ENCODE measurements around the gene ISM1.

Gene ISM1

GRCh38 chr20:13220904-13221297, at the start of gene ISM1:
Gene ISM1, plus strand, starts transcription at chr20:13221274. Its CDS starts 503 bp downstream, at chr20:13221777.
- no peak for DNase-seq

- DNase-seq = no peak
Observed at GRCh38 chr20:13173201-13173600, 47.9 kb upstream of the ISM1 start.

- DNase-seq = no peak
Observed at GRCh38 chr20:13174402-13174801, 46.7 kb upstream of the ISM1 start.

GRCh38 chr20:13180986-13181889, 39.8 kb upstream of the ISM1 start:
- no peak for DNase-seq

- DNase-seq = no peak
Observed at GRCh38 chr20:13183005-13183404, 38.1 kb upstream of the ISM1 start.

- no peak for DNase-seq
Observed at GRCh38 chr20:13186043-13186774, 34.9 kb upstream of the ISM1 start.

- no peak for DNase-seq
Observed at GRCh38 chr20:13187899-13188298, 33.2 kb upstream of the ISM1 start.

GRCh38 chr20:13199279-13199678, 21.8 kb upstream of the ISM1 start:
- no peak for DNase-seq

- peak; percentile 54 for DNase-seq
Observed at GRCh38 chr20:13200767-13201500, 20.1 kb upstream of the ISM1 start.

- no peak for DNase-seq
Observed at GRCh38 chr20:13202565-13202964, 18.5 kb upstream of the ISM1 start.

- no peak for DNase-seq
Observed at GRCh38 chr20:13205425-13205824, 15.6 kb upstream of the ISM1 start.

- no peak for DNase-seq
Observed at GRCh38 chr20:13205848-13206434, 15.1 kb upstream of the ISM1 start.

- no peak for DNase-seq
Observed at GRCh38 chr20:13207016-13207415, 14.1 kb upstream of the ISM1 start.

- DNase-seq = no peak
Observed at GRCh38 chr20:13211956-13212618, 9.0 kb upstream of the ISM1 start.

GRCh38 chr20:13212750-13213149, 8.3 kb upstream of the ISM1 start:
- DNase-seq = no peak

- DNase-seq = no peak
Observed at GRCh38 chr20:13213335-13213734, 7.7 kb upstream of the ISM1 start.

GRCh38 chr20:13216533-13216932, 4.5 kb upstream of the ISM1 start:
- DNase-seq = no peak

- no peak for DNase-seq
Observed at GRCh38 chr20:13219327-13220193, 1.5 kb upstream of the ISM1 start.

- DNase-seq = no peak
Observed at GRCh38 chr20:13220194-13220903, 725 bp upstream of the ISM1 start.

- no peak for DNase-seq
Observed at GRCh38 chr20:13221313-13221672, 219 bp downstream of the ISM1 start.
